Kidney (tissue), 14 donors: ENCODE results near the gene MEIS2. TPM values are rescaled to one million over a fixed set of nuclear protein-coding genes. Genes with fewer than 3 reads are reported as not detected.

Experiments
- DNase-seq, 5 donors: peaks; one replicate each; pipeline ENCODE4 v3.0.0-alpha.2; 2013 to 2020
- FAIRE-seq: peaks from 2 replicates; lab custom pipeline; 2012; peaks lifted over from hg19 to GRCh38; lab: Jason Lieb, UNC
- H3K27ac ChIP-seq, 2 donors: one replicate each; pipeline ENCODE4 v1.7.0; 2013; ENCODE audit warnings: low read depth in 2 of 2, low read length in 2 of 2, inconsistent platforms in 1 of 2
- H3K27me3 ChIP-seq: one replicate; pipeline ENCODE4 v1.7.1; 2013; ENCODE audit warnings: low read length, inconsistent platforms; ENCODE audit not compliant: control insufficient read depth, insufficient read depth
- H3K36me3 ChIP-seq, 3 donors: one replicate each; pipeline versions ENCODE4 v1.7.0 to v1.7.1; 2013; ENCODE audit warnings: low read length in 3 of 3, control low read depth in 1 of 3, inconsistent platforms in 1 of 3; ENCODE audit not compliant: insufficient read depth in 3 of 3, control insufficient read depth in 2 of 3
- H3K4me1 ChIP-seq, 3 donors: one replicate each; pipeline versions ENCODE4 v1.7.0 to v1.7.1; 2013; ENCODE audit warnings: low read length in 3 of 3, inconsistent platforms in 1 of 3, low read depth in 1 of 3; ENCODE audit not compliant: control insufficient read depth in 2 of 3, insufficient read depth in 2 of 3
- H3K4me3 ChIP-seq, 3 donors: one replicate each; pipeline versions ENCODE4 v1.7.0 to v1.8.1; 2013; ENCODE audit warnings: low read length in 3 of 3, control low read depth in 1 of 3, inconsistent platforms in 1 of 3
- H3K9ac ChIP-seq, 3 donors: one replicate each; pipeline versions ENCODE4 v1.7.0 to v1.7.1; 2013; ENCODE audit warnings: low read length in 3 of 3, control low read depth in 1 of 3, inconsistent platforms in 1 of 3
- H3K9me3 ChIP-seq, 3 donors: one replicate each; pipeline versions ENCODE4 v1.7.0 to v1.7.1; 2013; ENCODE audit warnings: low read length in 3 of 3, control low read depth in 1 of 3, inconsistent platforms in 1 of 3; ENCODE audit not compliant: control insufficient read depth in 2 of 3, insufficient read depth in 1 of 3
- intact Hi-C: fragments of 100-400 bp; cut with DNase I; formaldehyde crosslinking; loops from one replicate; pipeline ENCODE4 v1.11.1; 2022
- polyA plus RNA-seq: library from polyadenylated mRNA; stranded (reverse); fragments of 350-450 nt; fragmentation: Illumina TruSeq; extraction: RNeasy Lipid Tissue Mini Kit (QIAGEN cat#74804); gene quantifications from one replicate; pipeline ENCODE4 v1.2.3, GENCODE V29; 2014; ENCODE audit warnings: low read depth, low replicate concordance; ENCODE audit not compliant: insufficient read depth
- total RNA-seq: library from RNA; stranded (reverse); fragmentation: NEBNext Ultra II Directional; extraction: Animal tissue kit (Norgen Biotek cat#: 25700); gene quantifications from one replicate; pipeline ENCODE4 v1.2.1, GENCODE V29; 2021
- TF ChIP-seq, protein P1 (sequence below): IDR thresholded peaks from 3 replicates; pipeline ENCODE4 v1.5.1; 2012; ENCODE audit warnings: mild to moderate bottlenecking, moderate library complexity, borderline replicate concordance; ENCODE audit not compliant: insufficient read depth; ENCODE audit errors: extremely low read depth
- donor health status: control.
- donor health status: control.
- donor health status: control.
- donor health status: control.
- donor health status: control.
- donor health status: DM: yes; HTN: yes; CAD: no.
- donor health status: Normal renal cell carcinoma (clear cell type).

The MEIS2 gene
- total and polyA plus RNA-seq, 2 donors from 2014 or later, result 14.7 to 50.9 TPM

- intact Hi-C loops, result no loop called here
- H3K36me3 ChIP-seq, result no peaks in the 10 kb centered on the region
- DNase-seq (peak in 2 of 5 donors; percentile 30 to 41), FAIRE-seq (no peak)
- H3K9me3 ChIP-seq, result no peaks in the 10 kb centered on the region
- H3K27ac ChIP-seq, result no peak overlapping the region
- H3K4me3 ChIP-seq, result no peak overlapping the region
- H3K4me1 ChIP-seq, result no peaks in the 10 kb centered on the region
- H3K27me3 ChIP-seq, result no peaks in the 10 kb centered on the region
- H3K9ac ChIP-seq, result no peak overlapping the region
- TF ChIP-seq, protein P1, sequence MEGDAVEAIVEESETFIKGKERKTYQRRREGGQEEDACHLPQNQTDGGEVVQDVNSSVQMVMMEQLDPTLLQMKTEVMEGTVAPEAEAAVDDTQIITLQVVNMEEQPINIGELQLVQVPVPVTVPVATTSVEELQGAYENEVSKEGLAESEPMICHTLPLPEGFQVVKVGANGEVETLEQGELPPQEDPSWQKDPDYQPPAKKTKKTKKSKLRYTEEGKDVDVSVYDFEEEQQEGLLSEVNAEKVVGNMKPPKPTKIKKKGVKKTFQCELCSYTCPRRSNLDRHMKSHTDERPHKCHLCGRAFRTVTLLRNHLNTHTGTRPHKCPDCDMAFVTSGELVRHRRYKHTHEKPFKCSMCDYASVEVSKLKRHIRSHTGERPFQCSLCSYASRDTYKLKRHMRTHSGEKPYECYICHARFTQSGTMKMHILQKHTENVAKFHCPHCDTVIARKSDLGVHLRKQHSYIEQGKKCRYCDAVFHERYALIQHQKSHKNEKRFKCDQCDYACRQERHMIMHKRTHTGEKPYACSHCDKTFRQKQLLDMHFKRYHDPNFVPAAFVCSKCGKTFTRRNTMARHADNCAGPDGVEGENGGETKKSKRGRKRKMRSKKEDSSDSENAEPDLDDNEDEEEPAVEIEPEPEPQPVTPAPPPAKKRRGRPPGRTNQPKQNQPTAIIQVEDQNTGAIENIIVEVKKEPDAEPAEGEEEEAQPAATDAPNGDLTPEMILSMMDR, result no peak
Observed at GRCh38 chr15:36970522-36970921, 129.8 kb downstream of the MEIS2 start.

DNA sequence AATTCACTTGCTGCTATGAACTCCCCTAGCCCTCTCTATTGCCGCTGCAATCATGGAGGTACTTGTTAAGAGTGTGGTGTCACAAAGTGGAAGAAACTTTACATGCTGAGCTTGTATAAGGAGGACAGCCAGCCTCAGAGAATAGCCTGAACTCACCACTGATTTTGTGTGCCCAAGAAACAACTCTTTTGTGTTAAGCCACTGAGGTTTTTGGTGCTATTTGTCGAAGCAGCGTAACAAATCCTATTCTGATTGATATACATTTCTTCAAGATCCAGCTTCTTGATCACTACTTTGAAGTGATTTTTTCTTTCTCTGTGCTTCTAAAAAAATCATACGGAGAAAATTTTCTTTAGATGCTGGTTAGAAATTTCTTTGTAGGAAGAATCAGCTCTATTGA lies 132.4 kb downstream of the MEIS2 start:
- Histone ChIP-seq H3K27ac (no peak overlapping the region), H3K4me1 (no peaks in the 10 kb centered on the region), H3K27me3 (no peaks in the 10 kb centered on the region), H3K4me3 (no peak overlapping the region), H3K36me3 (no peaks in the 10 kb centered on the region), H3K9me3 (no peaks in the 10 kb centered on the region), H3K9ac (no peak overlapping the region)
- TF ChIP-seq, protein P1, result no peak
- DNase-seq, result no peak
- no peak for FAIRE-seq
- intact Hi-C loops, result no loop called here

DNA sequence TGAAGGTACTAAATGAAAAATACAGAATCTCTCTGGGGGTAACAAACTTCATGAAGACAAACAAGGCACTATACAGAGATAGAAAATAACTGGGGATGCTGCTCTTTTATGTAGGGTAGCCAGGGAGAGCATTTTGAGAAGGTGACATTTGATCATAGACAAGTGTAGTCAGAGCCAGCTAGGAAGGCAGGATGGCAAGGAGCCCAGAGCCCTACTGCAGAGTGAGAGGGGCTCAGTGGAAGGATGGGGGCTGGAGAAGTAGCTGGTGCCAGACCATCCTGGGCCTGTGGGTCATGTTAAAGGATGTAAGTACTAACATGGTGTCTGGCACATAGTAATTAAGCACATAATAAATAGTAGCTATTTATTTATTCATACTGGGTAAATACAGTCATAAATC lies 133.6 kb downstream of the MEIS2 start:
- Histone ChIP-seq H3K9ac (no peak overlapping the region), H3K27me3 (no peaks in the 10 kb centered on the region), H3K27ac (no peak overlapping the region), H3K9me3 (no peaks in the 10 kb centered on the region), H3K36me3 (no peaks in the 10 kb centered on the region), H3K4me3 (no peak overlapping the region), H3K4me1 (no peaks in the 10 kb centered on the region)
- TF ChIP-seq, protein P1, result no peak
- intact Hi-C loops, result no loop called here
- DNase-seq (no peak), FAIRE-seq (no peak)
